Measurements from ENCODE around the gene CCNB1IP1. TPM values are rescaled to one million over a fixed set of nuclear protein-coding genes. Genes with fewer than 3 reads are reported as not detected.

Gene CCNB1IP1
- total and polyA plus RNA-seq, 2 of the 8 experiments (the other 6 are each of a cell fraction or from before 2014, with no cell fraction given): 173 to 277 TPM

- no peaks in the 10 kb centered on the region for H3K79me2 ChIP-seq (ENCODE audit: control insufficient read depth in 1 of 2, insufficient read depth in 2 of 2, low read length in 2 of 2)
- H2AFZ ChIP-seq (ENCODE audit: low read length): no peak overlapping the region
- POLR2A ChIA-PET (ENCODE audit: partially characterized antibody): interaction anchor here (1.1 kb wide), 1 partner anchor 24 kb away, joined by 3 read pairs; no protein-coding TSS in a partner anchor
- no peaks in the 10 kb centered on the region for H3K27me3 ChIP-seq (replicated peaks in 1 of 4; ENCODE audit: control insufficient read depth in 3 of 4, extremely low read depth in 1 of 4, insufficient read depth in 3 of 4, low read length in 3 of 4)
- no peak overlapping the region for H2BK5ac ChIP-seq (ENCODE audit: low read depth, low read length)
- H3K4ac ChIP-seq (replicated peaks; ENCODE audit: insufficient read length, low read depth, low read length): no peak overlapping the region
- no peak overlapping the region for H3K18ac ChIP-seq (ENCODE audit: extremely low read depth, low read length)
- H3K27ac ChIP-seq (ENCODE audit: low read depth, low read length): no peak overlapping the region
- H2BK15ac ChIP-seq (ENCODE audit: low read length): no peak overlapping the region
- no peak overlapping the region for H4K8ac ChIP-seq (ENCODE audit: extremely low read depth, insufficient read depth, low read length)
- H4K20me1 ChIP-seq (replicated peaks in 1 of 2; ENCODE audit: control insufficient read depth in 1 of 2, insufficient read depth in 2 of 2, low read length in 2 of 2): no peaks in the 10 kb centered on the region
- FAIRE-seq: no peak
- no peaks in the 10 kb centered on the region for H3K9me3 ChIP-seq (ENCODE audit: insufficient read depth in 2 of 2, low read depth in 1 of 2, low read length in 1 of 2)
- H2AK5ac ChIP-seq (ENCODE audit: low read depth, low read length): no peak overlapping the region
- H3K4me2 ChIP-seq (ENCODE audit: insufficient read depth in 1 of 2, low read depth in 2 of 2, low read length in 2 of 2): no peak overlapping the region
- H2BK12ac ChIP-seq (ENCODE audit: low read depth, low read length): no peak overlapping the region
- no peak overlapping the region for H3K4me3 ChIP-seq (ENCODE audit: extremely low read depth in 1 of 4, insufficient read depth in 2 of 4, low read depth in 3 of 4, low read length in 4 of 4)
- no peak overlapping the region for H4K91ac ChIP-seq (replicated peaks; ENCODE audit: insufficient read length, low read length)
- no peak for DNase-seq (ENCODE audit: low read depth in 1 of 2, low spot score in 2 of 2)
- no peaks in the 10 kb centered on the region for H3K4me1 ChIP-seq (replicated peaks in 1 of 4; ENCODE audit: control insufficient read depth in 3 of 4, insufficient read depth in 4 of 4, low read length in 3 of 4)
- no peak overlapping the region for H2BK20ac ChIP-seq (ENCODE audit: low read length)
- no peaks in the 10 kb centered on the region for H3K79me1 ChIP-seq (ENCODE audit: low read depth, low read length)
- H3K14ac ChIP-seq (ENCODE audit: insufficient read length): no peak overlapping the region
- no peak overlapping the region for H4K5ac ChIP-seq (ENCODE audit: insufficient read length, low read depth, low read length)
- CTCF ChIA-PET (ENCODE audit: partially characterized antibody): no interaction called here
- H3K36me3 ChIP-seq (ENCODE audit: control insufficient read depth in 2 of 4, insufficient read depth in 4 of 4, low read length in 3 of 4): peaks cover 0 to 15% (median 3%) of the 10 kb centered on the region in 4 experiments; a peak in 4 of 8 replicates
- H2BK120ac ChIP-seq (replicated peaks; ENCODE audit: low read depth, low read length): no peak overlapping the region
- H3K9ac ChIP-seq (replicated peaks in 1 of 4; ENCODE audit: extremely low read depth in 1 of 4, low read depth in 3 of 4, low read length in 3 of 4): no peak overlapping the region
- no peak overlapping the region for H3K56ac ChIP-seq (replicated peaks; ENCODE audit: insufficient read length, low read depth, low read length)
- H3K23me2 ChIP-seq (ENCODE audit: low read depth, low read length): no peaks in the 10 kb centered on the region
- no peak overlapping the region for H3K23ac ChIP-seq (ENCODE audit: insufficient read length)
- TF ChIP-seq USF2 (IDR thresholded peaks at IDR 0.05; ENCODE audit: low read length): no peak
- no peak for TF ChIP-seq SAP30 (IDR thresholded peaks at IDR 0.05; ENCODE audit: insufficient read depth, insufficient replicate concordance, low read length)
- no peak for TF ChIP-seq POLR2AphosphoS5 (IDR thresholded peaks at IDR 0.05; ENCODE audit: low read depth, low read length)
- no peak for TF ChIP-seq RFX5 (IDR thresholded peaks at IDR 0.05; ENCODE audit: borderline replicate concordance, low read depth, low read length)
- no peak for TF ChIP-seq EZH2 (IDR thresholded peaks at IDR 0.05; ENCODE audit: low read depth, low read length, severe bottlenecking)
- TF ChIP-seq CEBPB (IDR thresholded peaks at IDR 0.05; ENCODE audit: low read depth, low read length): no peak
These were observed 32.8 kb upstream of the CCNB1IP1 start for GRCh38 chr14:20365928-20366327.
